H9 (cell line): Measurements from ENCODE around the gene FANCE. TPM values are rescaled to one million over a fixed set of nuclear protein-coding genes. Genes with fewer than 3 reads are reported as not detected.

ENCODE experiments used
- DNase-seq: peaks from one replicate; pipeline ENCODE4 v3.0.0-alpha.2; 2017
- H2AFZ ChIP-seq: one replicate; pipeline ENCODE4 v1.6.1; 2013; ENCODE audit warnings: mild to moderate bottlenecking, low read length, control low read depth, moderate library complexity
- H2AK5ac ChIP-seq: 2 replicates; pipeline ENCODE4 v1.6.1; 2013; ENCODE audit warnings: low read length, control low read depth, mixed read lengths; ENCODE audit not compliant: insufficient read length
- H2BK120ac ChIP-seq: one replicate; pipeline ENCODE4 v1.6.1; 2013; ENCODE audit warnings: low read depth, mild to moderate bottlenecking, low read length, control low read depth, inconsistent platforms; ENCODE audit not compliant: poor library complexity, severe bottlenecking
- H2BK12ac ChIP-seq: 2 replicates; pipeline ENCODE4 v1.6.1; 2013; ENCODE audit warnings: low read length, control low read depth, mixed read lengths, low read depth; ENCODE audit not compliant: insufficient read length
- H2BK15ac ChIP-seq: 2 replicates; pipeline ENCODE4 v1.6.1; 2013; ENCODE audit warnings: low read depth, low read length, control low read depth
- H2BK20ac ChIP-seq: one replicate; pipeline ENCODE4 v1.6.1; 2013; ENCODE audit warnings: low read depth, mild to moderate bottlenecking, low read length, control low read depth, inconsistent platforms; ENCODE audit not compliant: poor library complexity, severe bottlenecking
- H2BK5ac ChIP-seq: 2 replicates; pipeline ENCODE4 v1.6.1; 2013; ENCODE audit warnings: low read length, control low read depth, mixed read lengths; ENCODE audit not compliant: insufficient read length
- H3K14ac ChIP-seq: 2 replicates; pipeline ENCODE4 v1.6.1; 2013; ENCODE audit warnings: low read length, control low read depth; ENCODE audit not compliant: insufficient read depth
- H3K18ac ChIP-seq: 2 replicates; pipeline ENCODE4 v1.6.1; 2013; ENCODE audit warnings: low read depth, mild to moderate bottlenecking, mixed read lengths, low read length, control low read depth; ENCODE audit not compliant: insufficient read length
- H3K23ac ChIP-seq: 2 replicates; pipeline ENCODE4 v1.6.1; 2013; ENCODE audit warnings: low read length, control low read depth, mixed read lengths, low read depth; ENCODE audit not compliant: insufficient read length
- H3K23me2 ChIP-seq: 2 replicates; pipeline ENCODE4 v1.6.1; 2013; ENCODE audit warnings: low read depth, mild to moderate bottlenecking, mixed read lengths, low read length, control low read depth; ENCODE audit not compliant: insufficient read length, poor library complexity, severe bottlenecking
- H3K27ac ChIP-seq: 2 replicates; pipeline ENCODE4 v1.5.1; 2013; ENCODE audit warnings: low read length, control low read depth, mixed read lengths, low read depth; ENCODE audit not compliant: insufficient read length
- H3K27me3 ChIP-seq: 2 replicates; pipeline ENCODE4 v1.6.1; 2013; ENCODE audit warnings: low read length, control low read depth, inconsistent platforms; ENCODE audit not compliant: insufficient read depth
- H3K4ac ChIP-seq: 2 replicates; pipeline ENCODE4 v1.6.1; 2013; ENCODE audit warnings: low read depth, mild to moderate bottlenecking, control low read depth, inconsistent platforms, low read length, moderate library complexity
- H3K4me1 ChIP-seq: 2 replicates; pipeline ENCODE4 v1.6.1; 2013; ENCODE audit warnings: low read length, control low read depth, inconsistent platforms; ENCODE audit not compliant: insufficient read depth
- H3K4me2 ChIP-seq: 2 replicates; pipeline ENCODE4 v1.6.1; 2013; ENCODE audit warnings: low read length, control low read depth, mixed read lengths; ENCODE audit not compliant: insufficient read length, insufficient read depth
- H3K56ac ChIP-seq: 2 replicates; pipeline ENCODE4 v1.6.1; 2013; ENCODE audit warnings: low read depth, mild to moderate bottlenecking, mixed read lengths, low read length, control low read depth; ENCODE audit not compliant: insufficient read length
- H3K79me1 ChIP-seq: 2 replicates; pipeline ENCODE4 v1.6.1; 2013; ENCODE audit warnings: low read depth, mild to moderate bottlenecking, moderate library complexity, low read length, control low read depth, inconsistent platforms; ENCODE audit not compliant: insufficient read depth, poor library complexity, severe bottlenecking
- H3K79me2 ChIP-seq: 2 replicates; pipeline ENCODE4 v1.6.1; 2013; ENCODE audit warnings: low read length, control low read depth, inconsistent platforms; ENCODE audit not compliant: insufficient read depth
- H3K9ac ChIP-seq: 2 replicates; pipeline ENCODE4 v1.6.1; 2013; ENCODE audit warnings: low read length, control low read depth, mixed read lengths; ENCODE audit not compliant: insufficient read length; ENCODE audit errors: extremely low read depth
- H3K9me3 ChIP-seq: one replicate; pipeline ENCODE4 v1.6.1; 2013; ENCODE audit warnings: low read depth, low read length, inconsistent platforms; ENCODE audit not compliant: control insufficient read depth
- H3T11ph ChIP-seq: one replicate; pipeline ENCODE4 v1.6.1; 2013; ENCODE audit warnings: mild to moderate bottlenecking, low read length, control low read depth, inconsistent platforms
- H4K20me1 ChIP-seq: one replicate; pipeline ENCODE4 v1.6.1; 2013; ENCODE audit not compliant: control insufficient read depth, insufficient read length, insufficient read depth
- H4K5ac ChIP-seq: 2 replicates; pipeline ENCODE4 v1.6.1; 2013; ENCODE audit warnings: low read depth, mild to moderate bottlenecking, mixed read lengths, low read length, control low read depth; ENCODE audit not compliant: insufficient read length
- H4K8ac ChIP-seq: replicated peaks from 2 replicates; pipeline ENCODE4 v1.6.1; 2013; ENCODE audit warnings: low read length, control low read depth, mixed read lengths, low read depth; ENCODE audit not compliant: insufficient read length
- H4K91ac ChIP-seq: 2 replicates; pipeline ENCODE4 v1.6.1; 2013; ENCODE audit warnings: low read depth, mild to moderate bottlenecking, moderate library complexity, mixed read lengths, low read length, control low read depth; ENCODE audit not compliant: insufficient read length
- H3K27ac Mint-ChIP-seq, 3 experiments: 2 replicates in 2 of 3; 3 replicates in 1 of 3; pipeline ENCODE4 v1.8.0; 2020 to 2021; ENCODE audit warnings: mixed read lengths in 3 of 3, mild to moderate bottlenecking in 1 of 3, moderate library complexity in 1 of 3
- H3K27me3 Mint-ChIP-seq: 2 replicates; pipeline ENCODE4 v1.8.0; 2021; ENCODE audit warnings: low read depth, mild to moderate bottlenecking, moderate library complexity, mixed read lengths
- H3K36me3 Mint-ChIP-seq, 3 experiments: 2 replicates in 2 of 3; 3 replicates in 1 of 3; pipeline ENCODE4 v1.8.0; 2020 to 2021; ENCODE audit warnings: low read depth in 3 of 3, mixed read lengths in 3 of 3; ENCODE audit not compliant: insufficient read depth in 1 of 3
- H3K4me1 Mint-ChIP-seq, 2 experiments: 2 replicates each; pipeline ENCODE4 v1.8.0; 2020; ENCODE audit warnings: mixed read lengths in 2 of 2
- H3K4me3 Mint-ChIP-seq, 2 experiments: 2 replicates in 1 of 2; 3 replicates in 1 of 2; pipeline ENCODE4 v1.8.0; 2020 to 2021; ENCODE audit warnings: mild to moderate bottlenecking in 2 of 2, mixed read lengths in 2 of 2, moderate library complexity in 1 of 2
- H3K9me3 Mint-ChIP-seq, 2 experiments: 2 replicates in 1 of 2; 3 replicates in 1 of 2; pipeline ENCODE4 v1.8.0; 2020; ENCODE audit warnings: mild to moderate bottlenecking in 2 of 2, mixed read lengths in 2 of 2, moderate library complexity in 1 of 2
- WGBS: extraction: QIAGEN DNeasy Blood & Tissue Kit; methylation state at CpG from one replicate; pipeline ENCODE4 v1.1.7; 2013; ENCODE audit warnings: missing lambda C conversion rate, low lambda C conversion rate, mixed read lengths; ENCODE audit not compliant: insufficient read length; ENCODE audit errors: extremely low coverage; 5-methylcytosine and 5-hydroxymethylcytosine counted together
- total RNA-seq: library from RNA; stranded (reverse); gene quantifications from 2 replicates; pipeline ENCODE4 v1.2.1, GENCODE V29; 2021
- TF ChIP-seq, protein P1 (sequence below): fragments of 200-600 bp; sonication (generic); conservative IDR thresholded peaks from 3 replicates; pipeline ENCODE4 v1.8.0; 2021; ENCODE audit warnings: antibody characterized with exemption, mild to moderate bottlenecking

The FANCE gene
- total RNA-seq, 1 experiment from 2014 or later = 8.4 TPM

GRCh38 chr6:35463292-35463691, 11.2 kb downstream of the FANCE start:
- H2BK12ac ChIP-seq = no peak overlapping the region
- no peaks in the 10 kb centered on the region for H3K79me1 ChIP-seq
- Mint-ChIP-seq H3K36me3 (peaks cover 31 to 65% (median 55%) of the 10 kb centered on the region in 3 experiments), H3K27ac (no peak overlapping the region; a peak in 1 of 7 replicates), H3K4me3 (no peak overlapping the region), H3K27me3 (peaks cover 6% of the 10 kb centered on the region), H3K4me1 (peaks cover 7 to 9% of the 10 kb centered on the region in 2 experiments; a peak in 3 of 4 replicates), H3K9me3 (no peaks in the 10 kb centered on the region)
- no peak overlapping the region for H4K91ac ChIP-seq
- H3K9me3 ChIP-seq = no peaks in the 10 kb centered on the region
- no peak overlapping the region for H3T11ph ChIP-seq
- no peak overlapping the region for H2BK20ac ChIP-seq
- DNase-seq = no peak
- no peak overlapping the region for H2BK15ac ChIP-seq
- H3K9ac ChIP-seq = no peak overlapping the region
- TF ChIP-seq, protein P1, sequence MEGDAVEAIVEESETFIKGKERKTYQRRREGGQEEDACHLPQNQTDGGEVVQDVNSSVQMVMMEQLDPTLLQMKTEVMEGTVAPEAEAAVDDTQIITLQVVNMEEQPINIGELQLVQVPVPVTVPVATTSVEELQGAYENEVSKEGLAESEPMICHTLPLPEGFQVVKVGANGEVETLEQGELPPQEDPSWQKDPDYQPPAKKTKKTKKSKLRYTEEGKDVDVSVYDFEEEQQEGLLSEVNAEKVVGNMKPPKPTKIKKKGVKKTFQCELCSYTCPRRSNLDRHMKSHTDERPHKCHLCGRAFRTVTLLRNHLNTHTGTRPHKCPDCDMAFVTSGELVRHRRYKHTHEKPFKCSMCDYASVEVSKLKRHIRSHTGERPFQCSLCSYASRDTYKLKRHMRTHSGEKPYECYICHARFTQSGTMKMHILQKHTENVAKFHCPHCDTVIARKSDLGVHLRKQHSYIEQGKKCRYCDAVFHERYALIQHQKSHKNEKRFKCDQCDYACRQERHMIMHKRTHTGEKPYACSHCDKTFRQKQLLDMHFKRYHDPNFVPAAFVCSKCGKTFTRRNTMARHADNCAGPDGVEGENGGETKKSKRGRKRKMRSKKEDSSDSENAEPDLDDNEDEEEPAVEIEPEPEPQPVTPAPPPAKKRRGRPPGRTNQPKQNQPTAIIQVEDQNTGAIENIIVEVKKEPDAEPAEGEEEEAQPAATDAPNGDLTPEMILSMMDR = no peak
- no peak overlapping the region for H3K14ac ChIP-seq
- peaks cover 5% of the 10 kb centered on the region for H3K23me2 ChIP-seq
- no peak overlapping the region for H2BK5ac ChIP-seq
- H4K20me1 ChIP-seq = no peaks in the 10 kb centered on the region
- no peak overlapping the region for H3K4me2 ChIP-seq
- no peak overlapping the region for H4K5ac ChIP-seq
- H3K4ac ChIP-seq = no peak overlapping the region
- peaks cover 1% of the 10 kb centered on the region; the same call in 1 of the 2 replicates for H3K79me2 ChIP-seq
- no peak overlapping the region for H3K18ac ChIP-seq
- H3K27me3 ChIP-seq = no peaks in the 10 kb centered on the region
- H3K27ac ChIP-seq = no peak overlapping the region
- H3K4me1 ChIP-seq = no peaks in the 10 kb centered on the region; the same call in 1 of the 2 replicates
- H2BK120ac ChIP-seq = no peak overlapping the region
- no peak overlapping the region for H2AK5ac ChIP-seq
- WGBS = no CpG with 5 or more reads among the region's 4 CpGs
- no peak overlapping the region for H3K23ac ChIP-seq
- H4K8ac ChIP-seq = no peak overlapping the region
- no peak overlapping the region for H2AFZ ChIP-seq
- no peak overlapping the region for H3K56ac ChIP-seq
